Cardiac septum (tissue), 1 donor: ENCODE results near the gene SUMF2. TPM values are rescaled to one million over a fixed set of nuclear protein-coding genes. Genes with fewer than 3 reads are reported as not detected.
"Not testable (repeated sequence)": the region's sequence is repeated elsewhere in the genome, so short reads cannot be mapped to it uniquely, and the experiment has no call there.

Experiments
- DNase-seq: peaks from one replicate; pipeline ENCODE4 v3.0.0-alpha.2; 2020; ENCODE audit warnings: low spot score
- intact Hi-C: fragments of 100-400 bp; cut with DNase I; formaldehyde crosslinking; loops from one replicate; pipeline ENCODE4 v1.14.0; 2022
- total RNA-seq: library from RNA; stranded (reverse); fragmentation: NEBNext Ultra II Directional; extraction: Animal tissue kit (Norgen Biotek cat#: 25700); gene quantifications from one replicate; pipeline ENCODE4 v1.2.1, GENCODE V29; 2021
- donor health status: DM: no; HTN: no; CAD: no.

SUMF2 gene
- total RNA-seq, 1 donor from 2014 or later, result 32.3 TPM

- intact Hi-C loops, result no loop called here
- no peak for DNase-seq
Observed at GRCh38 chr7:56053379-56053778, 10.7 kb upstream of the SUMF2 start.

GRCh38 chr7:56053993-56054392 is 10.1 kb upstream of the SUMF2 start:
- intact Hi-C loops, result no loop called here
- DNase-seq, result no peak

GRCh38 chr7:56062382-56062781 is 1.7 kb upstream of the SUMF2 start:
- DNase-seq, result no peak
- intact Hi-C loops, result loop anchor here (5.0 kb wide), 1 partner anchor 45 kb away; the partner anchor contains the start of gene CHCHD2

- no peak for DNase-seq
- intact Hi-C loops, result loop anchor here (5.0 kb wide), 1 partner anchor 44 kb away; the partner anchor contains the start of gene CHCHD2
Observed at GRCh38 chr7:56063500-56063881, 595 bp upstream of the SUMF2 start.

- DNase-seq, result peak; percentile 50
- intact Hi-C loops, result not testable (repeated sequence)
Observed at GRCh38 chr7:56066376-56066775, 2.3 kb downstream of the SUMF2 start.

- peak; percentile 94 for DNase-seq
- intact Hi-C loops, result loop anchor here (1.0 to 10.0 kb wide), 3 partner anchors 70 to 433 kb away; partner anchors contain the start of gene ZNF713
Observed at GRCh38 chr7:56074371-56074791, 10.3 kb downstream of the SUMF2 start.

- DNase-seq, result peak; percentile 63
- intact Hi-C loops, result loop anchor here (5.0 to 10.0 kb wide), 2 partner anchors 105 to 193 kb away; partner anchors contain the start of gene ZNF713
Observed at GRCh38 chr7:56077681-56078080, 13.6 kb downstream of the SUMF2 start.

- intact Hi-C loops, result loop anchor here (5.0 to 10.0 kb wide), 2 partner anchors 106 to 193 kb away; partner anchors contain the start of gene ZNF713
Observed at GRCh38 chr7:56078196-56078595, 14.1 kb downstream of the SUMF2 start.

GRCh38 chr7:56079450-56080185 is 15.5 kb downstream of the SUMF2 start:
- intact Hi-C loops, result loop anchor here (5.0 to 10.0 kb wide), 2 partner anchors 107 to 195 kb away; partner anchors contain the start of gene ZNF713

More at GRCh38 chr7:56078196-56078595, 14.1 kb downstream of the SUMF2 start:
- peak; percentile 69 for DNase-seq

GRCh38 chr7:56080726-56081435 is 16.8 kb downstream of the SUMF2 start:
- peak; percentile 63 for DNase-seq

More at GRCh38 chr7:56079450-56080185, 15.5 kb downstream of the SUMF2 start:
- peak; percentile 91 for DNase-seq

GRCh38 chr7:56081626-56082340 is 17.7 kb downstream of the SUMF2 start:
- DNase-seq, result peak; percentile 68
- intact Hi-C loops, result no loop called here

More at GRCh38 chr7:56080726-56081435, 16.8 kb downstream of the SUMF2 start:
- intact Hi-C loops, result not testable (repeated sequence)

GRCh38 chr7:56083150-56083785 is 19.2 kb downstream of the SUMF2 start:
- peak; percentile 72 for DNase-seq

GRCh38 chr7:56086761-56087160 is 22.7 kb downstream of the SUMF2 start:
- intact Hi-C loops, result no loop called here
- DNase-seq, result no peak

More at GRCh38 chr7:56083150-56083785, 19.2 kb downstream of the SUMF2 start:
- intact Hi-C loops, result no loop called here

- DNase-seq, result no peak
- intact Hi-C loops, result no loop called here
Observed at GRCh38 chr7:56087445-56087844, 23.4 kb downstream of the SUMF2 start.

- intact Hi-C loops, result no loop called here
Observed at GRCh38 chr7:56091591-56091990, 27.5 kb downstream of the SUMF2 start.

GRCh38 chr7:56092388-56092787 is 28.3 kb downstream of the SUMF2 start:
- DNase-seq, intact Hi-C loops: not testable (repeated sequence)

More at GRCh38 chr7:56091591-56091990, 27.5 kb downstream of the SUMF2 start:
- DNase-seq, result no peak

- peak; percentile 89 for DNase-seq
- intact Hi-C loops, result no loop called here
Observed at GRCh38 chr7:56092789-56093531, 28.9 kb downstream of the SUMF2 start, which contains the start of gene PHKG1. Gene PHKG1 (minus strand): TSS chr7:56092952. CDS start chr7:56088941, 4,011 bp downstream.

- DNase-seq, result no peak
- intact Hi-C loops, result no loop called here
Observed at GRCh38 chr7:56097700-56098099, 33.6 kb downstream of the SUMF2 start.
